Measurements from ENCODE around the gene AREL1.

AREL1 gene

DNA sequence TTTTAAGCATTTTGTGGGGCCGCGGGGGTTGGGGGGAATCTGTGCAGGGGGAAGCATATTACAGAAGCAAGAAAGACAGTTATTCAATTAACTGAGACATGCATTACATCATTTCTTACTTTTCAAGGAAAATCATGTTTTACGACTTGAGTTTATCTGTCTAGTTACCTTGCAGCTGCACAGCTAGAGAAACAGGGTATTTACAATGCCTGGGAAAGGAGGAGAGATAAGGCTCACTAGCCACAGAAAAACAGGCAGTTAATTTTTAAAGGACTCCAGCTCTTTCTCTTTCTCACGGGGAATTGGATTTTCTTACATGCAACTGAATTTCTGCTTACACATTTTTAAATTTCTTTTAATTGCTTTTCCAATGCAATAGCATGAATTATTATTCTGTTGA lies 22.2 kb upstream of the AREL1 start:
- Histone ChIP-seq H3K9me3 (ENCODE audit: insufficient read depth, low read depth, low read length) (no peaks in the 10 kb centered on the region), H2BK120ac (ENCODE audit: insufficient read depth, low read length, poor library complexity) (no peak overlapping the region), H3K4me1 (ENCODE audit: control insufficient read depth in 1 of 2, insufficient read depth in 2 of 2, low read length in 2 of 2) (no peaks in the 10 kb centered on the region), H2AFZ (ENCODE audit: insufficient read depth, low read length, poor library complexity) (no peak overlapping the region), H4K91ac (ENCODE audit: low read depth, low read length) (no peak overlapping the region), H2BK5ac (ENCODE audit: low read depth, low read length, poor library complexity) (no peak overlapping the region), H3K18ac (ENCODE audit: low read length) (no peak overlapping the region), H3K14ac (ENCODE audit: low read length) (no peak overlapping the region), H4K8ac (ENCODE audit: low read depth, low read length) (no peak overlapping the region), H3K4me3 (ENCODE audit: low read depth, low read length) (no peak overlapping the region), H3K36me3 (ENCODE audit: control insufficient read depth in 1 of 2, insufficient read depth in 2 of 2, low read length in 2 of 2) (peaks cover 9% of the 10 kb centered on the region in 2 experiments), H3K27me3 (ENCODE audit: insufficient read depth, low read length) (no peaks in the 10 kb centered on the region), H3K4me2 (ENCODE audit: low read length) (no peak overlapping the region), H4K12ac (ENCODE audit: low read depth, low read length) (no peak overlapping the region), H3K9ac (ENCODE audit: low read length) (no peak overlapping the region), H3K27ac (ENCODE audit: low read depth, low read length) (no peak overlapping the region), H2BK12ac (ENCODE audit: low read length) (no peak overlapping the region), H3K79me2 (ENCODE audit: control insufficient read depth, insufficient read depth, low read length, poor library complexity) (no peaks in the 10 kb centered on the region), H3K23ac (ENCODE audit: low read length) (no peak overlapping the region), H2AK5ac (ENCODE audit: low read length) (no peak overlapping the region), H3K79me1 (ENCODE audit: low read length) (no peaks in the 10 kb centered on the region), H3K4ac (ENCODE audit: low read depth, low read length) (no peak overlapping the region)
- WGBS (ENCODE audit: extremely low coverage, insufficient coverage, insufficient read length), result no CpG with 5 or more reads among the region's 4 CpGs
- DNase-seq, result no peak

DNA sequence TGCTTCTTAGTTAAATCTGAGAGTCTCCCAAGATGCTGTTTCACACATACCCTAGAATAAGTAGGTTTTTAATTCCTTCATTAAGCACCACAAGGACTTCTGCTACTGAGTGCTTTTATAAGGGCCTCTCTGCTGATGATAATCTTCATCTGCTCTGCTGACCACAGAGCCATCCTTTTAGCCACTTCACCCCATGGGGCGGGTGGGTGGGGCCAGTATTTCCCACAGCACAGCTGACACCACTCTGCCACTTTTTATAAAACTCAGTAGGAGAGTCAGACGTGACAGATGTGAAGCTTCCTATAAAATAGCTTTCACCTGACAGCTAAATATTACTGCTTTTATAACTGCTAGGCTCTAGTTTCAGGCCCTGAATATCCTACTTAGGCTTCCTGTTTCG lies 20.3 kb upstream of the AREL1 start:
- Histone ChIP-seq H3K36me3 (ENCODE audit: control insufficient read depth in 1 of 2, insufficient read depth in 2 of 2, low read length in 2 of 2) (peaks cover 9% of the 10 kb centered on the region in 2 experiments), H2BK12ac (ENCODE audit: low read length) (no peak overlapping the region), H3K4ac (ENCODE audit: low read depth, low read length) (no peak overlapping the region), H3K4me1 (ENCODE audit: control insufficient read depth in 1 of 2, insufficient read depth in 2 of 2, low read length in 2 of 2) (no peaks in the 10 kb centered on the region), H2BK120ac (ENCODE audit: insufficient read depth, low read length, poor library complexity) (no peak overlapping the region), H3K9me3 (ENCODE audit: insufficient read depth, low read depth, low read length) (no peaks in the 10 kb centered on the region), H4K91ac (ENCODE audit: low read depth, low read length) (no peak overlapping the region), H3K4me2 (ENCODE audit: low read length) (no peak overlapping the region), H4K8ac (ENCODE audit: low read depth, low read length) (no peak overlapping the region), H2AFZ (ENCODE audit: insufficient read depth, low read length, poor library complexity) (no peak overlapping the region), H3K14ac (ENCODE audit: low read length) (no peak overlapping the region), H3K9ac (ENCODE audit: low read length) (no peak overlapping the region), H3K79me1 (ENCODE audit: low read length) (no peaks in the 10 kb centered on the region), H2BK5ac (ENCODE audit: low read depth, low read length, poor library complexity) (no peak overlapping the region), H3K18ac (ENCODE audit: low read length) (no peak overlapping the region), H3K27me3 (ENCODE audit: insufficient read depth, low read length) (no peaks in the 10 kb centered on the region), H2AK5ac (ENCODE audit: low read length) (no peak overlapping the region), H4K12ac (ENCODE audit: low read depth, low read length) (no peak overlapping the region), H3K4me3 (ENCODE audit: low read depth, low read length) (no peak overlapping the region), H3K79me2 (ENCODE audit: control insufficient read depth, insufficient read depth, low read length, poor library complexity) (no peaks in the 10 kb centered on the region), H3K27ac (ENCODE audit: low read depth, low read length) (no peak overlapping the region), H3K23ac (ENCODE audit: low read length) (no peak overlapping the region)
- no peak for DNase-seq
- no CpG with 5 or more reads among the region's 3 CpGs for WGBS (ENCODE audit: extremely low coverage, insufficient coverage, insufficient read length)

DNA sequence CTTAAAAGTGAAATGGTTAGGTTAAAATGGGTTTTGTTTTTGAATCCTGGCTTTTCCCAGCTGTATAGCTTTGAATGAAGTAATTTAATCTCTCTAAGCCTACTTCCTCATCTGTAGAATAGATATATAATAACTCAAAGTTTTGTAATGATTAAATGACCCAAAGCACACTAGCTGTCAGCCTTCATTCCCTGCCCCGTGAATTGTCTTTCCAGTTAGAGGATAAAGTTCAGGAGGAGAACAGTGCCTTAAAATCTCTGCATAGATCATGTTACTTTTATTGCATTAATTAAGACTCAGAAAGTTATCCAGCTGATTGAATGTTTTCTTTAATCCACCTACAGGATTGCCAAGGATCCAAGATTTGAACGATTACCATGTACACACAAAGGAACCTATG lies 19.5 kb upstream of the AREL1 start:
- H3K4me3 ChIP-seq (ENCODE audit: low read depth, low read length), result no peak overlapping the region
- no peak overlapping the region for H2AK5ac ChIP-seq (ENCODE audit: low read length)
- no peak overlapping the region for H3K4ac ChIP-seq (ENCODE audit: low read depth, low read length)
- H3K79me1 ChIP-seq (ENCODE audit: low read length), result no peaks in the 10 kb centered on the region
- peaks cover 8 to 9% of the 10 kb centered on the region in 2 experiments for H3K36me3 ChIP-seq (ENCODE audit: control insufficient read depth in 1 of 2, insufficient read depth in 2 of 2, low read length in 2 of 2)
- no peak overlapping the region for H2BK5ac ChIP-seq (ENCODE audit: low read depth, low read length, poor library complexity)
- no peaks in the 10 kb centered on the region for H3K27me3 ChIP-seq (ENCODE audit: insufficient read depth, low read length)
- H3K79me2 ChIP-seq (ENCODE audit: control insufficient read depth, insufficient read depth, low read length, poor library complexity), result no peaks in the 10 kb centered on the region
- no peak overlapping the region for H3K18ac ChIP-seq (ENCODE audit: low read length)
- H3K4me1 ChIP-seq (ENCODE audit: control insufficient read depth in 1 of 2, insufficient read depth in 2 of 2, low read length in 2 of 2), result no peaks in the 10 kb centered on the region
- no peak overlapping the region for H3K4me2 ChIP-seq (ENCODE audit: low read length)
- H3K27ac ChIP-seq (ENCODE audit: low read depth, low read length), result no peak overlapping the region
- no peak overlapping the region for H4K12ac ChIP-seq (ENCODE audit: low read depth, low read length)
- no peak overlapping the region for H3K9ac ChIP-seq (ENCODE audit: low read length)
- H4K8ac ChIP-seq (ENCODE audit: low read depth, low read length), result no peak overlapping the region
- no CpG with 5 or more reads among the region's 2 CpGs for WGBS (ENCODE audit: extremely low coverage, insufficient coverage, insufficient read length)
- no peak overlapping the region for H2BK12ac ChIP-seq (ENCODE audit: low read length)
- H3K9me3 ChIP-seq (ENCODE audit: insufficient read depth, low read depth, low read length), result no peaks in the 10 kb centered on the region
- H2BK120ac ChIP-seq (ENCODE audit: insufficient read depth, low read length, poor library complexity), result no peak overlapping the region
- H4K91ac ChIP-seq (ENCODE audit: low read depth, low read length), result no peak overlapping the region
- no peak overlapping the region for H3K23ac ChIP-seq (ENCODE audit: low read length)
- no peak overlapping the region for H2AFZ ChIP-seq (ENCODE audit: insufficient read depth, low read length, poor library complexity)
- no peak for DNase-seq
- no peak overlapping the region for H3K14ac ChIP-seq (ENCODE audit: low read length)

DNA sequence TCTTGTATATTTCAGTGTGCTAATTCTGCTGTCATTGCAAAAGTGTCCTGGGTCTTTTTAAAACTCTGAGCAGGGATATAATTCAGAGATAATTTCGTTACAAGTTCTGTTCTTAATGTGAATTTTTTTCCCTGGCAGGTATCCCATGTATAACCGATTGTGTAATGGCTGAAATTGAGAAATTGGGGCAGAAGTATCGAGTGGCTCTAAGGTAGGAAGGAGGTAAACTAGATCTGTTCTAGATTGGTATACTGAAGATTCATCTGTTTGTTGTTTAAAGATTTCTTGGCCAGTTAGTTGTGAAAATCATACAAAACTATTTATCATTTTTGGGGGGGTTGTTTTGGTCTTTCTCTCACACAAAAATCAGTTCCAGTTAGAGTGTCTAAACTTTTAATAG lies 10.3 kb upstream of the AREL1 start:
- H3K4me2 ChIP-seq (ENCODE audit: low read length), result no peak overlapping the region
- H3K4me3 ChIP-seq (ENCODE audit: low read depth, low read length), result no peak overlapping the region
- H3K79me1 ChIP-seq (ENCODE audit: low read length), result no peaks in the 10 kb centered on the region
- H3K18ac ChIP-seq (ENCODE audit: low read length), result no peak overlapping the region
- no peak overlapping the region for H4K8ac ChIP-seq (ENCODE audit: low read depth, low read length)
- no peaks in the 10 kb centered on the region for H3K79me2 ChIP-seq (ENCODE audit: control insufficient read depth, insufficient read depth, low read length, poor library complexity)
- H3K9me3 ChIP-seq (ENCODE audit: insufficient read depth, low read depth, low read length), result no peaks in the 10 kb centered on the region
- no peak overlapping the region for H2AFZ ChIP-seq (ENCODE audit: insufficient read depth, low read length, poor library complexity)
- H3K14ac ChIP-seq (ENCODE audit: low read length), result no peak overlapping the region
- H3K27me3 ChIP-seq (ENCODE audit: insufficient read depth, low read length), result no peaks in the 10 kb centered on the region
- H3K9ac ChIP-seq (ENCODE audit: low read length), result no peak overlapping the region
- H2AK5ac ChIP-seq (ENCODE audit: low read length), result no peak overlapping the region
- H3K23ac ChIP-seq (ENCODE audit: low read length), result no peak overlapping the region
- H4K12ac ChIP-seq (ENCODE audit: low read depth, low read length), result no peak overlapping the region
- DNase-seq, result no peak
- peaks cover 11 to 23% of the 10 kb centered on the region in 2 experiments for H3K36me3 ChIP-seq (ENCODE audit: control insufficient read depth in 1 of 2, insufficient read depth in 2 of 2, low read length in 2 of 2)
- H2BK5ac ChIP-seq (ENCODE audit: low read depth, low read length, poor library complexity), result no peak overlapping the region
- no peak overlapping the region for H4K91ac ChIP-seq (ENCODE audit: low read depth, low read length)
- no peak overlapping the region for H2BK120ac ChIP-seq (ENCODE audit: insufficient read depth, low read length, poor library complexity)
- H3K4ac ChIP-seq (ENCODE audit: low read depth, low read length), result no peak overlapping the region
- WGBS (ENCODE audit: extremely low coverage, insufficient coverage, insufficient read length), result no CpG with 5 or more reads among the region's 3 CpGs
- no peak overlapping the region for H3K27ac ChIP-seq (ENCODE audit: low read depth, low read length)
- no peak overlapping the region for H2BK12ac ChIP-seq (ENCODE audit: low read length)
- no peaks in the 10 kb centered on the region for H3K4me1 ChIP-seq (ENCODE audit: control insufficient read depth in 1 of 2, insufficient read depth in 2 of 2, low read length in 2 of 2)

Measured in trophoblast cell (in vitro differentiated cells and primary cell).